HTR-8/SVneo (cell line): Measurements from ENCODE around the gene IKBKE.

Source experiments
- DNase-seq: peaks from one replicate; pipeline ENCODE4 v3.0.0; 2011; ENCODE audit warnings: low spot score, mixed read lengths; ENCODE audit not compliant: insufficient read length
- FAIRE-seq: peaks from 2 replicates; lab custom pipeline; 2011; peaks lifted over from hg19 to GRCh38; lab: Jason Lieb, UNC

The IKBKE gene

GRCh38 chr1:206469933-206470691 lies at the start of gene IKBKE:
Gene IKBKE (plus strand): TSS chr1:206470476. CDS start chr1:206473228, 2,752 bp downstream.
- DNase-seq (peak; percentile 80), FAIRE-seq (no peak)

- FAIRE-seq (no peak), DNase-seq (no peak)
Observed at GRCh38 chr1:206421616-206422340, 48.5 kb upstream of the IKBKE start.

- DNase-seq (no peak), FAIRE-seq (no peak)
Observed at GRCh38 chr1:206422525-206422924, 47.8 kb upstream of the IKBKE start.

- no peak for DNase-seq
- FAIRE-seq, result no peak
Observed at GRCh38 chr1:206427291-206427690, 43.0 kb upstream of the IKBKE start.

GRCh38 chr1:206429421-206429820 lies 40.9 kb upstream of the IKBKE start:
- no peak for FAIRE-seq
- no peak for DNase-seq

- FAIRE-seq, result no peak
- no peak for DNase-seq
Observed at GRCh38 chr1:206430031-206430983, 40.0 kb upstream of the IKBKE start.

- no peak for DNase-seq
- FAIRE-seq, result no peak
Observed at GRCh38 chr1:206435445-206435844, 34.8 kb upstream of the IKBKE start.

- FAIRE-seq (no peak), DNase-seq (no peak)
Observed at GRCh38 chr1:206438554-206438953, 31.7 kb upstream of the IKBKE start.

GRCh38 chr1:206439205-206439604 lies 31.1 kb upstream of the IKBKE start:
- DNase-seq (no peak), FAIRE-seq (no peak)

- no peak for FAIRE-seq
Observed at GRCh38 chr1:206441336-206441967, 28.8 kb upstream of the IKBKE start.

GRCh38 chr1:206442101-206442500 lies 28.2 kb upstream of the IKBKE start:
- no peak for FAIRE-seq

More at GRCh38 chr1:206441336-206441967, 28.8 kb upstream of the IKBKE start:
- no peak for DNase-seq

GRCh38 chr1:206445116-206445515 lies 25.2 kb upstream of the IKBKE start:
- no peak for DNase-seq
- no peak for FAIRE-seq

More at GRCh38 chr1:206442101-206442500, 28.2 kb upstream of the IKBKE start:
- no peak for DNase-seq

GRCh38 chr1:206445911-206446356 lies 24.3 kb upstream of the IKBKE start:
- FAIRE-seq (no peak), DNase-seq (no peak)

GRCh38 chr1:206446688-206447421 lies 23.4 kb upstream of the IKBKE start:
- FAIRE-seq, result no peak
- no peak for DNase-seq

GRCh38 chr1:206447422-206447765 lies 22.9 kb upstream of the IKBKE start:
- DNase-seq (no peak), FAIRE-seq (no peak)

GRCh38 chr1:206447792-206448191 lies 22.5 kb upstream of the IKBKE start:
- FAIRE-seq (no peak), DNase-seq (no peak)

- DNase-seq (no peak), FAIRE-seq (no peak)
Observed at GRCh38 chr1:206448471-206448870, 21.8 kb upstream of the IKBKE start.

GRCh38 chr1:206449565-206449964 lies 20.7 kb upstream of the IKBKE start:
- DNase-seq (peak; percentile 48), FAIRE-seq (peak; percentile 20)

GRCh38 chr1:206450281-206450680 lies 20.0 kb upstream of the IKBKE start:
- FAIRE-seq, result no peak
- DNase-seq, result no peak
